Measurements from ENCODE around the gene ENPEP.

ENPEP gene

GRCh38 chr4:110498420-110498819, 22.5 kb downstream of the ENPEP start:
- Mint-ChIP-seq H3K4me1 (no peaks in the 10 kb centered on the region), H3K36me3 (no peaks in the 10 kb centered on the region), H3K9me3 (peaks cover 0 to 3% of the 10 kb centered on the region in 2 donors), H3K4me3 (no peak overlapping the region), H3K27me3 (peaks cover 5 to 10% of the 10 kb centered on the region in 2 donors), H3K27ac (no peak overlapping the region)
- DNase-seq (no peak), ATAC-seq (replicated peaks) (no peak)

DNA sequence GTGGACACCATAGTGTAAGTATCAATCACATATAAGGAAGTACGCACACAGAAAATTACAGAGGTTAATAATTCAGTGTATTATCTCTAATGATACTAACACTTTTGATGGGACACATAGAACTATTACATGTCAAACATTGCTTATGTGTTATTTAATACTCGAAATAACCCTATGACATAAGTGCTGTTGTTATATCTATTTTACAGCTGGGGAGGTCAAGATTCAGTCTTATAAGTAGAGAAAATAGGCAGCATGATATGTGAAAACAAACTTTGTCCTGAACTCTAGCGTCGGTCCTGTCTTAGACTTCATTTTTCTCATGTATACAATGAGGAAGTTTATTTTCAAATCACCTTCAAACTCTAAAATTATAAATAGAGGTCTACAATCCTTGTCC, 23.2 kb downstream of the ENPEP start:
- Mint-ChIP-seq H3K27me3 (peaks cover 11 to 12% of the 10 kb centered on the region in 2 donors), H3K27ac (no peak overlapping the region), H3K36me3 (no peaks in the 10 kb centered on the region)

GRCh38 chr4:110501826-110502225, 25.9 kb downstream of the ENPEP start:
- DNase-seq (no peak), ATAC-seq (replicated peaks) (no peak)
- no peak overlapping the region for H3K27ac Mint-ChIP-seq
- H3K4me3 Mint-ChIP-seq: no peak overlapping the region
- peaks cover 12 to 17% of the 10 kb centered on the region in 2 donors for H3K27me3 Mint-ChIP-seq
- H3K9me3 Mint-ChIP-seq: peaks cover 0 to 3% of the 10 kb centered on the region in 2 donors
- H3K36me3 Mint-ChIP-seq: no peaks in the 10 kb centered on the region
- no peaks in the 10 kb centered on the region for H3K4me1 Mint-ChIP-seq

More for the DNA sequence above, 23.2 kb downstream of the ENPEP start:
- no peak overlapping the region for H3K4me3 Mint-ChIP-seq
- ATAC-seq (replicated peaks) (no peak), DNase-seq (no peak)
- H3K4me1 Mint-ChIP-seq: no peaks in the 10 kb centered on the region
- H3K9me3 Mint-ChIP-seq: peaks cover 0 to 3% of the 10 kb centered on the region in 2 donors

GRCh38 chr4:110503270-110504083, 27.5 kb downstream of the ENPEP start:
- Mint-ChIP-seq H3K9me3 (peaks cover 0 to 3% of the 10 kb centered on the region in 2 donors), H3K4me1 (no peaks in the 10 kb centered on the region), H3K27ac (no peak overlapping the region), H3K4me3 (no peak overlapping the region), H3K36me3 (no peaks in the 10 kb centered on the region), H3K27me3 (peaks cover 12 to 17% of the 10 kb centered on the region in 2 donors)
- DNase-seq (no peak), ATAC-seq (replicated peaks) (no peak)

DNA sequence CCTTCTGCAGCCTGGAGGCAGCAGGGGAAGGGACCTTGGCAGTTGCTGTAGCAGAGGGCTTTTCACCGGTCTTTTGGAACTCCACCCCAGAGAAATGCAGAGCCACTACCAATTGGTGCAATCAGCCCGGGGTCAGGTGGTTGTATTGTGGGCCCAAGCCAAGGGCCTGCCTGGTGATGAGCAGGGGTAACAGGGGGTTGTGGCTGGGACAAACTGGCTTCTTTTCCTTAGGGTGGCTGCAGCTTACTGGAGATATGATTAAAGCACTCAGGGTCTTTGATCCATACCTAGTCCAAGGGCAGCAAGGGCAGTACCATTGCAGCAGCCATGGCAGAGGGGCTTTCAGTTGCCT, 28.1 kb downstream of the ENPEP start:
- Mint-ChIP-seq H3K4me3 (no peak overlapping the region), H3K9me3 (peaks cover 0 to 3% of the 10 kb centered on the region in 2 donors), H3K27me3 (peaks cover 12 to 17% of the 10 kb centered on the region in 2 donors), H3K36me3 (no peaks in the 10 kb centered on the region), H3K4me1 (no peaks in the 10 kb centered on the region), H3K27ac (no peak overlapping the region)
- DNase-seq: no peak
- no peak for ATAC-seq (replicated peaks)

DNA sequence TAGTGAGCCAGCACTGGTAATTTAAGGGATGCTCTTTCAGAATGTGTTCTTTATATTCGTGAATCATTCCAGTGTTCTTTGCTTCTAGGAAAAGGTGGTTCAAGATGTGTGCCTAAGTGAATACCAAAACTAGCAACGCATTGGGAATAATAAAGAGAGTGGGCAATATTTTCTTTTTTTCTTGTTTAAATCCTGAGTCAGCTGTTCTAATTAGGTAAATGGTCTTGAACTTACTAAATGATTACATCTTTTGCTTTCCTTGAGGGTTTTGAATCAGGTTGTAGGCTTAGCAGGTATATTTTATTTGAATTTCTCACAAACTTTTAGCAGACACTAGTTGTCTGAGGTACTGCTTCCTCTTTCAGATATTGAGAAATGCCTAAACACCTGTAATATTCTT, 29.5 kb downstream of the ENPEP start:
- Mint-ChIP-seq H3K4me1 (no peaks in the 10 kb centered on the region), H3K9me3 (peaks cover 0 to 3% of the 10 kb centered on the region in 2 donors), H3K4me3 (no peak overlapping the region), H3K27me3 (peaks cover 12 to 14% of the 10 kb centered on the region in 2 donors), H3K36me3 (no peaks in the 10 kb centered on the region), H3K27ac (no peak overlapping the region)
- ATAC-seq (replicated peaks) (no peak), DNase-seq (no peak)

- Mint-ChIP-seq H3K27ac (no peak overlapping the region), H3K4me1 (no peaks in the 10 kb centered on the region), H3K9me3 (no peaks in the 10 kb centered on the region), H3K27me3 (peaks cover under 1 to 7% of the 10 kb centered on the region in 2 donors), H3K4me3 (no peak overlapping the region), H3K36me3 (no peaks in the 10 kb centered on the region)
- DNase-seq (no peak), ATAC-seq (replicated peaks) (no peak)
Observed at GRCh38 chr4:110508827-110509710, 33.1 kb downstream of the ENPEP start.

GRCh38 chr4:110510277-110510676, 34.3 kb downstream of the ENPEP start:
- ATAC-seq (replicated peaks): no peak

DNA sequence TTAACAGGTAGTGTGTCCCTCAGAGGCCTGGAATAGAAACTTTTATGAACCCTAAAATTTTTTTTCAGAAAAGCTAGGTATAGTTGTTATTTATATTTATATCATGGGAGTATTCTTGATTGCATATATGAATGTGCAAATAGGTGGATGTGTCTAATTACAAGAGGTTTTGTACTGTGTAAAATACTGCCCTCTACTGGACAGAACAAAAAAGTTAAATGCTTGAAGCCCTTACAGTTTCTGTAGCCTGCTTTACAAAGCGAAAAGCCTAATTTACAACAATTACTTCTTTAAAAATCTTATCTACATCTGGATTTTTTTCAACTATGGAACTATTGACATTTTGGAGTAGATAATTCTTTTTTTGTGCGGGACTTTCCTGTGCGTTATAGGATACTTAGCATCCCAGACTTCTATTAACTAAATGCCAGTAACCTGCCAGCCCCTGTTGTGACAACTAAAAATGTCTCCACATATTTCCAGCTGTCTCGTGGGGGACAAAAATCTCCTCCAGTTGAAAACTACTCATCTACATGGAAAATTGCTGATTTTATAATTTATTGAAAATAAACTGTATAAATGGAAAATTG, 35.1 kb downstream of the ENPEP start:
- peak; percentile 41 to 54 for ATAC-seq (replicated peaks)
- H3K4me1 Mint-ChIP-seq: peaks cover 3 to 5% of the 10 kb centered on the region in 2 donors
- H3K27me3 Mint-ChIP-seq: no peaks in the 10 kb centered on the region
- no peak for DNase-seq
- no peak overlapping the region for H3K27ac Mint-ChIP-seq
- H3K36me3 Mint-ChIP-seq: no peaks in the 10 kb centered on the region
- H3K4me3 Mint-ChIP-seq: no peak overlapping the region
- H3K9me3 Mint-ChIP-seq: no peaks in the 10 kb centered on the region

More at GRCh38 chr4:110510277-110510676, 34.3 kb downstream of the ENPEP start:
- DNase-seq: no peak
- H3K9me3 Mint-ChIP-seq: no peaks in the 10 kb centered on the region
- no peak overlapping the region for H3K27ac Mint-ChIP-seq
- H3K27me3 Mint-ChIP-seq: peaks cover 0 to 4% of the 10 kb centered on the region in 2 donors
- H3K4me3 Mint-ChIP-seq: no peak overlapping the region
- no peaks in the 10 kb centered on the region for H3K4me1 Mint-ChIP-seq
- no peaks in the 10 kb centered on the region for H3K36me3 Mint-ChIP-seq

DNA sequence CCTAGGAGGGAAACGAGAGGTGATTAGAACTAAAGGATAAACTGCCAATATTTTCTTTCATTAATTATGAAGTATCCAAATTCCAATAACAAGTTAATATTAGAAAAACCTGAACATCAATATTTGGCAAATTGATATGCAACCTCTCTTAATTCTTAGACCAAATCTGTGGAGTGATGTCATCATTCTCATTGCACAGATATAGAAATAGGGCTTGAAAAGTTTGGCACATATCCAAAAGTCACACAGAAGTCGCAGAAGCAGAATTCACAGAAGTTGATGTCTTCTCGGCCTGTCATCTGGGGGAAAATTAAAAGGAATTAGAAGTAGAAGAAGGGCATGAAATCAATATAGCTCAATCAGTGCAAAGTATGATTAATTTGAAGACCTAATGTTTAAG, 36.9 kb downstream of the ENPEP start:
- peaks cover 0 to 3% of the 10 kb centered on the region in 2 donors for H3K27me3 Mint-ChIP-seq
- no peak overlapping the region for H3K4me3 Mint-ChIP-seq
- H3K36me3 Mint-ChIP-seq: no peaks in the 10 kb centered on the region
- no peak overlapping the region for H3K27ac Mint-ChIP-seq
- H3K9me3 Mint-ChIP-seq: no peaks in the 10 kb centered on the region
- DNase-seq: no peak
- H3K4me1 Mint-ChIP-seq: peaks cover 3 to 12% of the 10 kb centered on the region in 2 donors
- no peak for ATAC-seq (replicated peaks)

DNA sequence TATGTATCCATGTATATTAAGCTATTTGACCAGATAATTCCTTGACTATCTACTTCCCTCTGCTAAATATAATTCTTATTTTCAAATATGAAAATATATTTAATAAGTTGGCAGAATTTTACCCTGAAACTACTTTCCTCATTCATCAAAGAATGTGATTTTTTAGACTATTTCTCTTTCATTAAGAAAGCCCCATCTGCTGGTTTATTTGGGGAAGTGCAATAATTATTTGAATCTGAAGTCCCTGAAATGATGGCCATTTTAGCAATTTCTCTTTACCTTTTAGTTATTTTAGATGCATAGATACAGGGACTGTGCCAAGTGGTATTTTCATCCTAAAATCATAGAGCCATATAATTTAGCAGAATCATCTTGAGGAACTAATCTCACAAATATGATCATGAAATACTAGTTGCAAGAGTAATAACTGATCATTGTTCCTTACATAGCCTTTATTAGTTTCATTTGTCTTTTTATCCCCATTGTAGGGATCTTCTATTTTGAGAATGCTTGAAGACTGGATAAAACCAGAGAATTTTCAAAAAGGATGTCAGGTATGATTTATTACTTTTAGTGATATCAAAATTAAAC, 39.0 kb downstream of the ENPEP start:
- H3K9me3 Mint-ChIP-seq: no peaks in the 10 kb centered on the region
- H3K36me3 Mint-ChIP-seq: no peaks in the 10 kb centered on the region
- DNase-seq (no peak), ATAC-seq (replicated peaks) (no peak)
- H3K27ac Mint-ChIP-seq: no peak overlapping the region
- H3K27me3 Mint-ChIP-seq: peaks cover 0 to 8% of the 10 kb centered on the region in 2 donors
- H3K4me1 Mint-ChIP-seq: peaks cover 3 to 12% of the 10 kb centered on the region in 2 donors
- H3K4me3 Mint-ChIP-seq: no peak overlapping the region

DNA sequence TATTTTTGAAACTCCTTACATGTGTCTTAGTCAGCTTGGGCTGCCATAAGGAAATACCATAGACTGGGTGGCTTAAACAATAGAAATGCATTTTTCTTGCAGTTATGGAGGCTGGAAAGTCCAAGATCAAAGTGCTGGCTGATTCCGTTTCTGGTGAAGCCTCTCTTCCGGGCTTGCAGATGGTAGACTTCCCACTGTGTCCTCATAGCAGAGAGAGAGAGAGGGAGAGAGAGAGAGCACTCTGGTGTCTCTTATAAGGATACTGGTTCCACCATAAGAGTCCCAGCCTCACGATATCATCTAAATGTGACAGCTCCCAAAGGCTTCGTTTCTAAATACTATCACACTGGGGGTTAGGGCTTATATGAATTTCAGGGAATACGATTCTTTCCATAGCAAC, 39.7 kb downstream of the ENPEP start:
- H3K9me3 Mint-ChIP-seq: no peaks in the 10 kb centered on the region
- H3K4me3 Mint-ChIP-seq: peak overlapping the region; percentile 54 to 97

GRCh38 chr4:110516106-110516922, 40.4 kb downstream of the ENPEP start:
- ATAC-seq (replicated peaks): peak; percentile 86 to 87
- H3K27ac Mint-ChIP-seq: peak overlapping the region; percentile 32
- peak; percentile 42 for DNase-seq
- no peaks in the 10 kb centered on the region for H3K9me3 Mint-ChIP-seq
- H3K27me3 Mint-ChIP-seq: peaks cover 8 to 9% of the 10 kb centered on the region in 2 donors
- H3K36me3 Mint-ChIP-seq: no peaks in the 10 kb centered on the region
- peaks cover 3 to 12% of the 10 kb centered on the region in 2 donors for H3K4me1 Mint-ChIP-seq
- peak overlapping the region; percentile 94 to 97 for H3K4me3 Mint-ChIP-seq

More for the DNA sequence above, 39.7 kb downstream of the ENPEP start:
- peaks cover 3 to 12% of the 10 kb centered on the region in 2 donors for H3K4me1 Mint-ChIP-seq
- H3K27ac Mint-ChIP-seq: no peak overlapping the region
- H3K27me3 Mint-ChIP-seq: peaks cover 6 to 8% of the 10 kb centered on the region in 2 donors
- H3K36me3 Mint-ChIP-seq: no peaks in the 10 kb centered on the region
- DNase-seq: no peak
- peak in 1 of 2 donors; percentile 46 for ATAC-seq (replicated peaks)
